ENCODE measurements around the gene ZCCHC14.

GRCh38 chr16:87415441-87415840 lies 77.4 kb downstream of the ZCCHC14 start:
- TF ChIP-seq CTCF (conservative IDR thresholded peaks at IDR 0.05; ENCODE audit: low read depth, low read length) = no peak
- TF ChIP-seq EZH2 (IDR thresholded peaks at IDR 0.05; ENCODE audit: borderline replicate concordance, low read depth, low read length, poor library complexity, severe bottlenecking) = no peak
